Mammary epithelial cell (primary cell): ENCODE measurements around the gene TMEM184A.

Source experiments
- EZH2 ChIP-seq: IDR thresholded peaks from 2 replicates; pipeline ENCODE4 v1.6.1; 2012; ENCODE audit warnings: low read length, inconsistent platforms, borderline replicate concordance
- TF ChIP-seq, protein P1 (sequence below), 2 donors: IDR thresholded peaks in 1 of 2; conservative IDR thresholded peaks in 1 of 2; 2 replicates each; pipeline ENCODE4 v1.5.1; 2011 to 2012; ENCODE audit warnings: inconsistent platforms in 2 of 2, low read length in 2 of 2, mild to moderate bottlenecking in 2 of 2, control low read depth in 1 of 2, low read depth in 1 of 2; ENCODE audit not compliant: insufficient read depth in 1 of 2; ENCODE audit errors: extremely low read depth in 1 of 2

GRCh38 chr7:1514995-1515401, 41.0 kb downstream of the TMEM184A start:
- TF ChIP-seq, protein P1, sequence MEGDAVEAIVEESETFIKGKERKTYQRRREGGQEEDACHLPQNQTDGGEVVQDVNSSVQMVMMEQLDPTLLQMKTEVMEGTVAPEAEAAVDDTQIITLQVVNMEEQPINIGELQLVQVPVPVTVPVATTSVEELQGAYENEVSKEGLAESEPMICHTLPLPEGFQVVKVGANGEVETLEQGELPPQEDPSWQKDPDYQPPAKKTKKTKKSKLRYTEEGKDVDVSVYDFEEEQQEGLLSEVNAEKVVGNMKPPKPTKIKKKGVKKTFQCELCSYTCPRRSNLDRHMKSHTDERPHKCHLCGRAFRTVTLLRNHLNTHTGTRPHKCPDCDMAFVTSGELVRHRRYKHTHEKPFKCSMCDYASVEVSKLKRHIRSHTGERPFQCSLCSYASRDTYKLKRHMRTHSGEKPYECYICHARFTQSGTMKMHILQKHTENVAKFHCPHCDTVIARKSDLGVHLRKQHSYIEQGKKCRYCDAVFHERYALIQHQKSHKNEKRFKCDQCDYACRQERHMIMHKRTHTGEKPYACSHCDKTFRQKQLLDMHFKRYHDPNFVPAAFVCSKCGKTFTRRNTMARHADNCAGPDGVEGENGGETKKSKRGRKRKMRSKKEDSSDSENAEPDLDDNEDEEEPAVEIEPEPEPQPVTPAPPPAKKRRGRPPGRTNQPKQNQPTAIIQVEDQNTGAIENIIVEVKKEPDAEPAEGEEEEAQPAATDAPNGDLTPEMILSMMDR (conservative IDR thresholded peaks at IDR 0.05 in 1 of 2, IDR thresholded peaks at IDR 0.05 in 1 of 2; ENCODE audit: extremely low read depth in 1 of 2, insufficient read depth in 1 of 2, low read depth in 1 of 2, low read length in 2 of 2) = no peak
- TF ChIP-seq EZH2 = no peak
